IMR-90 (cell line): Measurements from ENCODE around the gene TNFRSF17. TPM values are rescaled to one million over a fixed set of nuclear protein-coding genes. Genes with fewer than 3 reads are reported as not detected.
A peak's percentile ranks its signal among the peaks of the same experiment; 100 is the strongest.
"Not testable (repeated sequence)": the region's sequence is repeated elsewhere in the genome, so short reads cannot be mapped to it uniquely, and the experiment has no call there.

Experiments
- ATAC-seq: fragments of 200-7000 bp; cut with Tn5 transposase; 2 replicates; pipeline ENCODE4 v1.9.1; 2020; ENCODE audit warnings: low read depth, mild to moderate bottlenecking, moderate library complexity
- BruUV-seq: library from RNA; stranded (reverse); fragments of 400-500 nt; replicated peaks from 2 replicates; lab custom pipeline; 2021; lab: Mats Ljungman, UMichigan
- CTCF ChIA-PET: fragments of 300-600 bp; formaldehyde crosslinking; extraction: SDS; loops from one replicate; lab custom pipeline; 2021; ENCODE audit warnings: antibody characterized with exemption; lab: Yijun Ruan, JAX
- POLR2A ChIA-PET: fragments of 300-600 bp; sonication (Branson Sonifier 250); formaldehyde crosslinking; loops from one replicate; lab custom pipeline; 2022; ENCODE audit warnings: antibody characterized with exemption; ENCODE audit not compliant: unreplicated experiment; lab: Charles Lee
- DNase-seq: peaks from one replicate; pipeline ENCODE4 v3.0.0; 2013
- H2AFZ ChIP-seq: replicated peaks from 2 replicates; pipeline ENCODE3; 2013; ENCODE audit warnings: low read length, mild to moderate bottlenecking; ENCODE audit not compliant: poor library complexity
- H2AK5ac ChIP-seq: 2 replicates; pipeline ENCODE4 v1.6.1; 2013; ENCODE audit warnings: low read depth, low read length, inconsistent platforms
- H2AK9ac ChIP-seq: replicated peaks from 2 replicates; pipeline ENCODE3; 2013; ENCODE audit warnings: mild to moderate bottlenecking, low read depth, low read length, moderate library complexity; ENCODE audit not compliant: poor library complexity
- H2BK120ac ChIP-seq: 2 replicates; pipeline ENCODE4 v1.6.1; 2013; ENCODE audit warnings: low read depth, low read length, inconsistent platforms
- H2BK15ac ChIP-seq: 3 replicates; pipeline ENCODE4 v1.6.1; 2013; ENCODE audit warnings: low read depth, low read length, inconsistent platforms
- H2BK20ac ChIP-seq: 2 replicates; pipeline ENCODE4 v1.6.1; 2013; ENCODE audit warnings: low read depth, mild to moderate bottlenecking, inconsistent platforms, low read length, moderate library complexity
- H2BK5ac ChIP-seq: 2 replicates; pipeline ENCODE4 v1.6.1; 2013; ENCODE audit warnings: mild to moderate bottlenecking, low read depth, low read length, inconsistent platforms; ENCODE audit not compliant: poor library complexity, severe bottlenecking
- H3K14ac ChIP-seq: replicated peaks from 2 replicates; pipeline ENCODE4 v1.6.1; 2013; ENCODE audit warnings: low read depth, low read length, inconsistent platforms
- H3K18ac ChIP-seq: 2 replicates; pipeline ENCODE4 v1.6.1; 2013; ENCODE audit warnings: low read depth, low read length, control low read depth
- H3K23ac ChIP-seq: 2 replicates; pipeline ENCODE4 v1.6.1; 2013; ENCODE audit warnings: low read depth, low read length, inconsistent platforms
- H3K27ac ChIP-seq: 2 replicates; pipeline ENCODE4 v1.5.1; 2013; ENCODE audit warnings: mild to moderate bottlenecking, control low read depth, low read length; ENCODE audit not compliant: insufficient read depth
- H3K27me3 ChIP-seq: 2 replicates; pipeline ENCODE4 v1.6.1; 2013; ENCODE audit warnings: low read length; ENCODE audit not compliant: control insufficient read depth, insufficient read depth
- H3K36me3 ChIP-seq: 2 replicates; pipeline ENCODE4 v1.6.1; 2013; ENCODE audit warnings: low read length, mixed read lengths; ENCODE audit not compliant: control insufficient read depth, insufficient read depth
- H3K4ac ChIP-seq: 2 replicates; pipeline ENCODE4 v1.6.1; 2013; ENCODE audit warnings: low read depth, low read length, inconsistent platforms
- H3K4me1 ChIP-seq: 2 replicates; pipeline ENCODE4 v1.6.1; 2013; ENCODE audit warnings: low read length, mixed read lengths; ENCODE audit not compliant: control insufficient read depth, insufficient read depth
- H3K4me2 ChIP-seq: 2 replicates; pipeline ENCODE4 v1.6.1; 2013; ENCODE audit warnings: low read depth, mild to moderate bottlenecking, control low read depth, low read length, moderate library complexity
- H3K4me3 ChIP-seq: 2 replicates; pipeline ENCODE4 v1.5.1; 2013; ENCODE audit warnings: low read depth, mild to moderate bottlenecking, control low read depth, low read length, moderate library complexity; ENCODE audit not compliant: insufficient read depth
- H3K56ac ChIP-seq: 2 replicates; pipeline ENCODE4 v1.6.1; 2013; ENCODE audit warnings: low read length, inconsistent platforms; ENCODE audit not compliant: insufficient read depth; ENCODE audit errors: extremely low read depth
- H3K79me1 ChIP-seq, 2 experiments: 2 replicates each; pipeline ENCODE4 v1.6.1; 2013; ENCODE audit warnings: low read length in 2 of 2, inconsistent platforms in 1 of 2, low read depth in 1 of 2
- H3K9ac ChIP-seq: 2 replicates; pipeline ENCODE4 v1.6.1; 2013; ENCODE audit warnings: low read depth, low read length, control low read depth
- H3K9me1 ChIP-seq: 2 replicates; pipeline ENCODE4 v1.6.1; 2013; ENCODE audit warnings: low read length, inconsistent platforms; ENCODE audit not compliant: insufficient read depth
- H3K9me3 ChIP-seq: 2 replicates; pipeline ENCODE4 v1.6.1; 2013; ENCODE audit warnings: low read length; ENCODE audit not compliant: control insufficient read depth, insufficient read depth
- H4K20me1 ChIP-seq: 2 replicates; pipeline ENCODE4 v1.6.1; 2013; ENCODE audit warnings: low read length, inconsistent platforms; ENCODE audit not compliant: insufficient read depth
- H4K5ac ChIP-seq: 2 replicates; pipeline ENCODE4 v1.6.1; 2013; ENCODE audit warnings: mild to moderate bottlenecking, low read depth, low read length, control low read depth
- H4K8ac ChIP-seq, 2 experiments: 2 replicates each; pipeline ENCODE4 v1.6.1; 2013; ENCODE audit warnings: low read depth in 2 of 2, low read length in 2 of 2, control low read depth in 1 of 2, inconsistent platforms in 1 of 2
- H4K91ac ChIP-seq: 2 replicates; pipeline ENCODE4 v1.6.1; 2013; ENCODE audit warnings: low read depth, low read length, inconsistent platforms; ENCODE audit not compliant: insufficient read depth
- BHLHE40 ChIP-seq: fragments of 150-350 bp; IDR thresholded peaks from 2 replicates; pipeline ENCODE4 v1.6.1; 2016; ENCODE audit warnings: mild to moderate bottlenecking, low read depth, low read length
- WGBS, 2 experiments: methylation state at CpG; one replicate each; pipeline versions ENCODE4 v1.1.5 to v1.1.7; 2013; ENCODE audit warnings: missing lambda C conversion rate in 2 of 2; ENCODE audit not compliant: insufficient read length in 1 of 2; ENCODE audit errors: extremely low coverage in 2 of 2; 5-methylcytosine and 5-hydroxymethylcytosine counted together
- dilution Hi-C: fragments of 300-500 bp; cut with HindIII; formaldehyde crosslinking; loops from one replicate; pipeline ENCODE4 v1.14.3; 2018; ENCODE audit warnings: low sequenced_read_pairs; ENCODE audit not compliant: unreplicated experiment
- in situ Hi-C: fragments of 300-500 bp; cut with MboI; formaldehyde crosslinking; loops from 3 replicates; pipeline ENCODE4 v1.14.3; 2019; ENCODE audit warnings: low sequenced_read_pairs, inconsistent platforms, mixed read lengths
- intact Hi-C: fragments of 100-400 bp; cut with micrococcal nuclease; formaldehyde crosslinking; loops from 2 replicates; pipeline ENCODE4 v1.10.0; 2022
- polyA plus RNA-seq, 3 experiments: library from polyadenylated mRNA; depleted of rRNA; stranded (reverse); fragments of >200 nt; gene quantifications; 2 replicates each; pipeline ENCODE4 v1.2.3, GENCODE V29; 2012; ENCODE audit warnings: low replicate concordance in 1 of 3
- total RNA-seq: library from RNA; depleted of rRNA; stranded (reverse); fragments of >200 nt; gene quantifications from 2 replicates; pipeline ENCODE4 v1.2.3, GENCODE V29; 2012

The TNFRSF17 gene
- total and polyA plus RNA-seq, 2 of the 4 experiments (the other 2 are of a cell fraction): not detected

GRCh38 chr16:11953576-11953975 lies 11.4 kb upstream of the TNFRSF17 start:
- H2AK9ac ChIP-seq, H3K4me3 ChIP-seq, H4K5ac ChIP-seq, H3K36me3 ChIP-seq, H3K56ac ChIP-seq, H2AFZ ChIP-seq, H3K79me1 ChIP-seq, H3K9me3 ChIP-seq, H2BK5ac ChIP-seq, in situ Hi-C loops, intact Hi-C loops, dilution Hi-C loops, H3K23ac ChIP-seq, H3K4me2 ChIP-seq, ATAC-seq, POLR2A ChIA-PET, H3K18ac ChIP-seq, H3K27ac ChIP-seq, H2AK5ac ChIP-seq, H3K9ac ChIP-seq, BruUV-seq, H3K27me3 ChIP-seq, H4K20me1 ChIP-seq, H2BK20ac ChIP-seq, DNase-seq, H4K8ac ChIP-seq, H3K4me1 ChIP-seq: not testable (repeated sequence)
- Histone ChIP-seq H3K14ac (0 out of 2 replicates have a peak overlapping the region, but pooled peaks have one; percentile 15), H2BK15ac (peak overlapping the region; percentile 51; the same call in 1 of the 3 replicates), H2BK120ac (peak overlapping the region; percentile 11; the same call in 1 of the 2 replicates), H3K9me1 (peaks cover 18% of the 10 kb centered on the region), H3K4ac (peak overlapping the region; percentile 62; the same call in 1 of the 2 replicates), H4K91ac (peak overlapping the region; percentile 11; the same call in 1 of the 2 replicates)
- CTCF ChIA-PET: interaction anchor here (0.7 kb wide), 1 partner anchor 831 kb away, joined by 3 read pairs; no protein-coding TSS in a partner anchor
- TF ChIP-seq BHLHE40: peak; percentile 84
- WGBS, 2 experiments: no CpG with 5 or more reads among the region's 8 CpGs
